PC-3 (cell line): ENCODE data around the gene PRELID1. TPM values are rescaled to one million over a fixed set of nuclear protein-coding genes. Genes with fewer than 3 reads are reported as not detected.

Experiments
- ATAC-seq: fragments of 200-7000 bp; cut with Tn5 transposase; 2 replicates; pipeline ENCODE4 v1.9.1; 2020; ENCODE audit warnings: mild to moderate bottlenecking, moderate library complexity
- BruUV-seq: library from RNA; stranded (reverse); fragments of 400-500 nt; replicated peaks from 2 replicates; lab custom pipeline; 2021; lab: Mats Ljungman, UMichigan
- CTCF ChIA-PET: fragments of 300-600 bp; sonication (Branson Sonifier 250); formaldehyde crosslinking; loops from one replicate; lab custom pipeline; 2022; ENCODE audit warnings: antibody characterized with exemption; lab: Charles Lee
- POLR2A ChIA-PET: fragments of 300-600 bp; sonication (Branson Sonifier 250); formaldehyde crosslinking; loops from one replicate; lab custom pipeline; 2022; ENCODE audit warnings: antibody characterized with exemption; ENCODE audit not compliant: unreplicated experiment; lab: Charles Lee
- DNase-seq: peaks from one replicate; pipeline ENCODE4 v3.0.0-alpha.2; 2015
- H2AFZ ChIP-seq: fragments of 300-600 bp; sonication (generic); 2 replicates; pipeline ENCODE4 v1.6.0; 2016; ENCODE audit warnings: antibody characterized with exemption, low read length
- H3F3A ChIP-seq: fragments of 300-600 bp; sonication (generic); one replicate; pipeline ENCODE4 v1.6.0; 2017; ENCODE audit warnings: antibody characterized with exemption, low read length, control low read depth, mild to moderate bottlenecking; ENCODE audit not compliant: unreplicated experiment
- H3K27ac ChIP-seq: fragments of 300-600 bp; sonication (generic); 2 replicates; pipeline ENCODE4 v1.5.1; 2016; ENCODE audit warnings: mild to moderate bottlenecking, low read length
- H3K27me3 ChIP-seq: fragments of 300-600 bp; sonication (generic); 2 replicates; pipeline ENCODE4 v1.6.1; 2016; ENCODE audit warnings: low read length, mixed read lengths
- H3K36me3 ChIP-seq: fragments of 300-600 bp; sonication (generic); 2 replicates; pipeline ENCODE4 v1.6.1; 2016; ENCODE audit warnings: low read depth, mixed run types, low read length, mixed read lengths
- H3K4me1 ChIP-seq: fragments of 300-600 bp; sonication (generic); 2 replicates; pipeline ENCODE4 v1.5.1; 2016; ENCODE audit warnings: low read length; ENCODE audit not compliant: insufficient read depth
- H3K4me2 ChIP-seq: fragments of 300-600 bp; sonication (generic); 2 replicates; pipeline ENCODE4 v1.6.0; 2016; ENCODE audit warnings: low read length
- H3K4me3 ChIP-seq: fragments of 300-600 bp; sonication (generic); 2 replicates; pipeline ENCODE4 v1.5.1; 2016; ENCODE audit warnings: mild to moderate bottlenecking, low read length, mixed read lengths
- H3K79me2 ChIP-seq: fragments of 300-600 bp; sonication (generic); 2 replicates; pipeline ENCODE4 v1.6.1; 2017; ENCODE audit warnings: low read length, mixed read lengths
- H3K9ac ChIP-seq: fragments of 300-600 bp; sonication (generic); 2 replicates; pipeline ENCODE4 v1.6.0; 2016; ENCODE audit warnings: mild to moderate bottlenecking, low read length
- H3K9me2 ChIP-seq: fragments of 300-600 bp; sonication (generic); replicated peaks from 2 replicates; pipeline ENCODE4 v1.6.1; 2016; ENCODE audit warnings: mixed run types, low read length, mixed read lengths
- H3K9me3 ChIP-seq: fragments of 300-600 bp; sonication (generic); 2 replicates; pipeline ENCODE4 v1.6.1; 2016; ENCODE audit warnings: low read length, mixed read lengths
- H4K20me1 ChIP-seq: fragments of 300-600 bp; sonication (generic); 2 replicates; pipeline ENCODE4 v1.6.1; 2016; ENCODE audit warnings: low read length, mixed read lengths
- EZH2 ChIP-seq: fragments of 300-600 bp; sonication (generic); IDR thresholded peaks from one replicate; pipeline ENCODE4 v1.6.1; 2017; ENCODE audit warnings: antibody characterized with exemption, mild to moderate bottlenecking, low read length; ENCODE audit not compliant: unreplicated experiment
- EZH2phosphoT487 ChIP-seq: fragments of 300-600 bp; sonication (generic); IDR thresholded peaks from 2 replicates; pipeline ENCODE4 v1.6.1; 2018; ENCODE audit warnings: mild to moderate bottlenecking, antibody characterized with exemption, low read length, borderline replicate concordance
- intact Hi-C: fragments of 100-400 bp; cut with micrococcal nuclease; formaldehyde crosslinking; loops from 2 replicates; pipeline ENCODE4 v1.9.0; 2023
- total RNA-seq: library from RNA; depleted of rRNA; stranded (reverse); fragments of >200 nt; gene quantifications from 2 replicates; pipeline ENCODE4 v1.2.3, GENCODE V29; 2014
- TF ChIP-seq, protein P1 (sequence below): fragments of 300-600 bp; sonication (generic); conservative IDR thresholded peaks from 2 replicates; pipeline ENCODE4 v1.5.1; 2017; ENCODE audit warnings: antibody characterized with exemption, low read depth, mild to moderate bottlenecking, low read length

The PRELID1 gene
- total RNA-seq, 1 experiment from 2014 or later: 505 TPM

DNA sequence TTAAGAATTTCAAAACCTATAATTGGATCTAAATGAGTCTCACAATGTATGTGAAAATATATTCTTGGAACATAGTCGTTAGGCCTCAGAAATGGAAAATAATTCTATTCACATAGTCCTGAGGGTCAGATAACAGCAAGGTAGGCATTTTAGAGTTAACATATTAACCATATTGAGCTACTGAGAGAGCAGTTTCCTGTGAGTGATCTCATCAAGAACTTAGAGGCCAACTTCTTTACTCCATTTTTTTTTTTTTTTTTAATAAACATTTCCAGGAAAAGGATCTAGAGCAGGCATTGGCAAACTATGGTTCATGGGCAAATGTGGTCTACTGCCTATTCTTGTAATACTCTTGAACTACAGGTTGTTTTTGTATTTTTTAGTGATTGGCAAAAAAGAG is 26.7 kb upstream of the PRELID1 start:
- Histone ChIP-seq H3K4me2 (no peak overlapping the region), H3K9ac (no peak overlapping the region), H3K4me1 (no peaks in the 10 kb centered on the region), H3K79me2 (no peaks in the 10 kb centered on the region), H3K27ac (no peak overlapping the region), H3F3A (no peaks in the 10 kb centered on the region), H3K27me3 (no peaks in the 10 kb centered on the region), H2AFZ (no peak overlapping the region), H3K4me3 (no peak overlapping the region), H3K9me3 (no peaks in the 10 kb centered on the region), H3K9me2 (no peaks in the 10 kb centered on the region), H3K36me3 (peaks cover 38% of the 10 kb centered on the region), H4K20me1 (no peaks in the 10 kb centered on the region)
- intact Hi-C loops: no loop called here
- no peak for ATAC-seq
- TF ChIP-seq EZH2: no peak
- TF ChIP-seq, protein P1, sequence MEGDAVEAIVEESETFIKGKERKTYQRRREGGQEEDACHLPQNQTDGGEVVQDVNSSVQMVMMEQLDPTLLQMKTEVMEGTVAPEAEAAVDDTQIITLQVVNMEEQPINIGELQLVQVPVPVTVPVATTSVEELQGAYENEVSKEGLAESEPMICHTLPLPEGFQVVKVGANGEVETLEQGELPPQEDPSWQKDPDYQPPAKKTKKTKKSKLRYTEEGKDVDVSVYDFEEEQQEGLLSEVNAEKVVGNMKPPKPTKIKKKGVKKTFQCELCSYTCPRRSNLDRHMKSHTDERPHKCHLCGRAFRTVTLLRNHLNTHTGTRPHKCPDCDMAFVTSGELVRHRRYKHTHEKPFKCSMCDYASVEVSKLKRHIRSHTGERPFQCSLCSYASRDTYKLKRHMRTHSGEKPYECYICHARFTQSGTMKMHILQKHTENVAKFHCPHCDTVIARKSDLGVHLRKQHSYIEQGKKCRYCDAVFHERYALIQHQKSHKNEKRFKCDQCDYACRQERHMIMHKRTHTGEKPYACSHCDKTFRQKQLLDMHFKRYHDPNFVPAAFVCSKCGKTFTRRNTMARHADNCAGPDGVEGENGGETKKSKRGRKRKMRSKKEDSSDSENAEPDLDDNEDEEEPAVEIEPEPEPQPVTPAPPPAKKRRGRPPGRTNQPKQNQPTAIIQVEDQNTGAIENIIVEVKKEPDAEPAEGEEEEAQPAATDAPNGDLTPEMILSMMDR: no peak
- TF ChIP-seq EZH2phosphoT487: no peak
- ChIA-PET CTCF (interaction anchor here (0.6 kb wide), 1 partner anchor 26 kb away, joined by 8 read pairs; no protein-coding TSS in a partner anchor), POLR2A (no interaction called here)
- no TSS peak for BruUV-seq
- DNase-seq: no peak

GRCh38 chr5:177288191-177288590 is 15.4 kb upstream of the PRELID1 start:
- Histone ChIP-seq H4K20me1 (no peaks in the 10 kb centered on the region), H3K79me2 (no peaks in the 10 kb centered on the region), H2AFZ (no peak overlapping the region), H3K9ac (no peak overlapping the region), H3K27ac (no peak overlapping the region), H3K9me3 (no peaks in the 10 kb centered on the region), H3K4me1 (no peaks in the 10 kb centered on the region), H3K4me3 (no peak overlapping the region), H3K27me3 (no peaks in the 10 kb centered on the region), H3K4me2 (no peak overlapping the region), H3F3A (no peaks in the 10 kb centered on the region), H3K36me3 (peaks cover 49% of the 10 kb centered on the region), H3K9me2 (no peaks in the 10 kb centered on the region)
- DNase-seq: no peak
- no TSS peak for BruUV-seq
- CTCF ChIA-PET: interaction anchor here (0.6 kb wide), 1 partner anchor 22 kb away, joined by 3 read pairs; no protein-coding TSS in a partner anchor
- POLR2A ChIA-PET: no interaction called here
- intact Hi-C loops: no loop called here
- ATAC-seq: no peak
- no peak for TF ChIP-seq EZH2
- TF ChIP-seq, protein P1: no peak
- TF ChIP-seq EZH2phosphoT487: no peak

- intact Hi-C loops: no loop called here
- TF ChIP-seq EZH2 (no peak), EZH2phosphoT487 (no peak)
- TF ChIP-seq, protein P1: no peak
- ATAC-seq (no peak), DNase-seq (no peak)
- Histone ChIP-seq H3K27ac (no peak overlapping the region), H3K9ac (no peak overlapping the region), H3K36me3 (peaks cover 59% of the 10 kb centered on the region), H3K79me2 (no peaks in the 10 kb centered on the region), H4K20me1 (no peaks in the 10 kb centered on the region), H3K4me2 (no peak overlapping the region), H2AFZ (no peak overlapping the region), H3F3A (no peaks in the 10 kb centered on the region), H3K9me3 (no peaks in the 10 kb centered on the region), H3K4me1 (no peaks in the 10 kb centered on the region), H3K9me2 (no peaks in the 10 kb centered on the region), H3K27me3 (no peaks in the 10 kb centered on the region), H3K4me3 (no peak overlapping the region)
- POLR2A ChIA-PET: no interaction called here
- BruUV-seq: no TSS peak
- CTCF ChIA-PET: no interaction called here
These were observed 12.6 kb upstream of the PRELID1 start for GRCh38 chr5:177290816-177291596.
